MM.1S (cell line): Measurements from ENCODE around the gene NAALADL2.

Experiments
- DNase-seq: peaks from one replicate; pipeline ENCODE4 v3.0.0-alpha.2; 2015
- H2AFZ ChIP-seq: fragments of 300-600 bp; sonication (generic); 2 replicates; pipeline ENCODE4 v1.6.0; 2016; ENCODE audit warnings: antibody characterized with exemption, low read length
- H3F3A ChIP-seq: fragments of 300-600 bp; sonication (generic); 2 replicates; pipeline ENCODE4 v1.6.1; 2016; ENCODE audit warnings: mild to moderate bottlenecking, antibody characterized with exemption, low read length, moderate library complexity, mixed read lengths; ENCODE audit not compliant: insufficient read depth
- H3K27ac ChIP-seq: fragments of 300-600 bp; sonication (generic); 2 replicates; pipeline ENCODE4 v1.5.1; 2016; ENCODE audit warnings: mild to moderate bottlenecking, low read length
- H3K27me3 ChIP-seq: fragments of 300-600 bp; sonication (generic); replicated peaks from 2 replicates; pipeline ENCODE4 v1.6.0; 2016; ENCODE audit warnings: low read length; ENCODE audit not compliant: insufficient read depth
- H3K36me3 ChIP-seq: fragments of 300-600 bp; sonication (generic); replicated peaks from 2 replicates; pipeline ENCODE4 v1.6.1; 2016; ENCODE audit warnings: mild to moderate bottlenecking, low read length, mixed read lengths; ENCODE audit not compliant: insufficient read depth
- H3K4me1 ChIP-seq: fragments of 300-600 bp; sonication (generic); 2 replicates; pipeline ENCODE4 v1.6.1; 2016; ENCODE audit warnings: low read length, mixed read lengths
- H3K4me2 ChIP-seq: fragments of 300-600 bp; sonication (generic); 2 replicates; pipeline ENCODE4 v1.6.0; 2016; ENCODE audit warnings: low read depth, low read length
- H3K4me3 ChIP-seq: fragments of 300-600 bp; sonication (generic); 2 replicates; pipeline ENCODE4 v1.5.1; 2016; ENCODE audit warnings: low read length, mixed read lengths
- H3K79me2 ChIP-seq: fragments of 300-600 bp; sonication (generic); 2 replicates; pipeline ENCODE4 v1.6.1; 2016; ENCODE audit warnings: mixed run types, low read length, mixed read lengths
- H3K9ac ChIP-seq: fragments of 300-600 bp; sonication (generic); 2 replicates; pipeline ENCODE4 v1.6.1; 2016; ENCODE audit warnings: low read length, mixed read lengths
- H3K9me2 ChIP-seq: fragments of 300-600 bp; sonication (generic); replicated peaks from 2 replicates; pipeline ENCODE4 v1.6.1; 2016; ENCODE audit warnings: mild to moderate bottlenecking, low read length, mixed read lengths; ENCODE audit not compliant: insufficient read depth
- H3K9me3 ChIP-seq: fragments of 300-600 bp; sonication (generic); replicated peaks from 2 replicates; pipeline ENCODE4 v1.6.1; 2016; ENCODE audit warnings: mild to moderate bottlenecking, low read length, mixed read lengths; ENCODE audit not compliant: insufficient read depth
- H4K20me1 ChIP-seq: fragments of 300-600 bp; sonication (generic); 2 replicates; pipeline ENCODE4 v1.6.1; 2016; ENCODE audit warnings: mild to moderate bottlenecking, low read length, moderate library complexity, mixed read lengths; ENCODE audit not compliant: insufficient read depth
- CTCF ChIP-seq: fragments of 300-600 bp; sonication (generic); IDR thresholded peaks from 2 replicates; pipeline ENCODE4 v1.5.1; 2016; ENCODE audit warnings: antibody characterized with exemption, low read length, mixed read lengths
- EZH2 ChIP-seq: fragments of 300-600 bp; sonication (generic); optimal IDR thresholded peaks from 2 replicates; pipeline ENCODE3; 2017; ENCODE audit warnings: low read depth, mild to moderate bottlenecking, antibody characterized with exemption, low read length, mixed read lengths
- EZH2phosphoT487 ChIP-seq: fragments of 300-600 bp; sonication (generic); IDR thresholded peaks from 2 replicates; pipeline ENCODE4 v1.6.1; 2018; ENCODE audit warnings: antibody characterized with exemption, low read length

Gene NAALADL2

GRCh38 chr3:175383813-175384212 is 524.7 kb downstream of the NAALADL2 start:
- Histone ChIP-seq H3K27me3 (no peaks in the 10 kb centered on the region), H3F3A (no peaks in the 10 kb centered on the region), H3K36me3 (no peaks in the 10 kb centered on the region), H3K9ac (no peak overlapping the region), H3K9me3 (no peaks in the 10 kb centered on the region), H3K4me1 (peaks cover 4% of the 10 kb centered on the region), H4K20me1 (no peaks in the 10 kb centered on the region), H3K27ac (no peak overlapping the region), H3K4me3 (no peak overlapping the region), H2AFZ (no peak overlapping the region), H3K4me2 (no peak overlapping the region), H3K79me2 (no peaks in the 10 kb centered on the region), H3K9me2 (no peaks in the 10 kb centered on the region)
- no peak for TF ChIP-seq EZH2
- no peak for TF ChIP-seq CTCF
- no peak for TF ChIP-seq EZH2phosphoT487
- no peak for DNase-seq

- no peaks in the 10 kb centered on the region for H3K9me3 ChIP-seq
- no peaks in the 10 kb centered on the region for H4K20me1 ChIP-seq
- no peaks in the 10 kb centered on the region for H3K36me3 ChIP-seq
- H3K79me2 ChIP-seq, result no peaks in the 10 kb centered on the region
- H3K4me3 ChIP-seq, result no peak overlapping the region
- H3K4me2 ChIP-seq, result no peak overlapping the region
- H3K27ac ChIP-seq, result no peak overlapping the region
- no peaks in the 10 kb centered on the region for H3F3A ChIP-seq
- H3K9me2 ChIP-seq, result no peaks in the 10 kb centered on the region
- H3K4me1 ChIP-seq, result no peaks in the 10 kb centered on the region
- TF ChIP-seq CTCF (no peak), EZH2phosphoT487 (no peak), EZH2 (no peak)
- no peaks in the 10 kb centered on the region for H3K27me3 ChIP-seq
- H3K9ac ChIP-seq, result no peak overlapping the region
- H2AFZ ChIP-seq, result no peak overlapping the region
- DNase-seq, result no peak
These were observed 525.4 kb downstream of the NAALADL2 start for GRCh38 chr3:175384569-175384968.

- Histone ChIP-seq H4K20me1 (no peaks in the 10 kb centered on the region), H3K9ac (no peak overlapping the region), H3K4me1 (no peaks in the 10 kb centered on the region), H3K4me2 (no peak overlapping the region), H3F3A (no peaks in the 10 kb centered on the region), H3K9me2 (no peaks in the 10 kb centered on the region), H3K9me3 (no peaks in the 10 kb centered on the region), H3K4me3 (no peak overlapping the region), H2AFZ (no peak overlapping the region), H3K79me2 (no peaks in the 10 kb centered on the region), H3K27me3 (no peaks in the 10 kb centered on the region), H3K36me3 (no peaks in the 10 kb centered on the region), H3K27ac (no peak overlapping the region)
- TF ChIP-seq CTCF, result no peak
- no peak for TF ChIP-seq EZH2
- TF ChIP-seq EZH2phosphoT487, result no peak
- DNase-seq, result no peak
These were observed 527.5 kb downstream of the NAALADL2 start for GRCh38 chr3:175386630-175387029.
